HG02884 (cell line): ENCODE results near the gene CDK10.

Experiments
- ATAC-seq: cut with Tn5 transposase; IDR thresholded peaks from one replicate; pipeline ENCODE4 v1.9.1; 2021; ENCODE audit warnings: mild to moderate bottlenecking, moderate library complexity; ENCODE audit not compliant: unreplicated experiment

CDK10 gene

GRCh38 chr16:89710709-89711564 is 24.4 kb downstream of the CDK10 start:
- no peak for ATAC-seq

- ATAC-seq, result no peak
These were observed 25.2 kb downstream of the CDK10 start for GRCh38 chr16:89711601-89712273.

GRCh38 chr16:89712274-89712781 is 25.8 kb downstream of the CDK10 start:
- no peak for ATAC-seq

GRCh38 chr16:89716493-89716892 is 30.0 kb downstream of the CDK10 start:
- ATAC-seq, result no peak

- no peak for ATAC-seq
These were observed 30.6 kb downstream of the CDK10 start for GRCh38 chr16:89716916-89717687.

GRCh38 chr16:89717688-89718505 is 31.4 kb downstream of the CDK10 start:
- no peak for ATAC-seq

- ATAC-seq, result peak; percentile 4
These were observed 34.0 kb downstream of the CDK10 start for GRCh38 chr16:89720551-89720812.

- ATAC-seq, result peak; percentile 38
These were observed 34.5 kb downstream of the CDK10 start, which contains the start of the genes VPS9D1 and ZNF276 for GRCh38 chr16:89720813-89721545. Gene VPS9D1 (minus strand): TSS chr16:89720898. CDS start chr16:89720861, 37 bp downstream. Gene ZNF276 (plus strand): TSS chr16:89721537. CDS start chr16:89721641, 104 bp downstream.

GRCh38 chr16:89721546-89722391 is 35.3 kb downstream of the CDK10 start:
- ATAC-seq, result peak; percentile 17

GRCh38 chr16:89722392-89723278 is 36.1 kb downstream of the CDK10 start:
- ATAC-seq, result no peak

- no peak for ATAC-seq
These were observed 37.1 kb downstream of the CDK10 start for GRCh38 chr16:89723279-89724250.

GRCh38 chr16:89727406-89728120 is 41.1 kb downstream of the CDK10 start:
- no peak for ATAC-seq

- no peak for ATAC-seq
These were observed 42.8 kb downstream of the CDK10 start for GRCh38 chr16:89729293-89729692.

- ATAC-seq, result no peak
These were observed 43.5 kb downstream of the CDK10 start for GRCh38 chr16:89729863-89730593.

- ATAC-seq, result no peak
These were observed 44.2 kb downstream of the CDK10 start for GRCh38 chr16:89730610-89731234.
